ENCODE data around the gene SSR1.
A peak's percentile ranks its signal among the peaks of the same experiment; 100 is the strongest.
"Not testable (repeated sequence)": the region's sequence is repeated elsewhere in the genome, so short reads cannot be mapped to it uniquely, and the experiment has no call there.

The SSR1 gene

DNA sequence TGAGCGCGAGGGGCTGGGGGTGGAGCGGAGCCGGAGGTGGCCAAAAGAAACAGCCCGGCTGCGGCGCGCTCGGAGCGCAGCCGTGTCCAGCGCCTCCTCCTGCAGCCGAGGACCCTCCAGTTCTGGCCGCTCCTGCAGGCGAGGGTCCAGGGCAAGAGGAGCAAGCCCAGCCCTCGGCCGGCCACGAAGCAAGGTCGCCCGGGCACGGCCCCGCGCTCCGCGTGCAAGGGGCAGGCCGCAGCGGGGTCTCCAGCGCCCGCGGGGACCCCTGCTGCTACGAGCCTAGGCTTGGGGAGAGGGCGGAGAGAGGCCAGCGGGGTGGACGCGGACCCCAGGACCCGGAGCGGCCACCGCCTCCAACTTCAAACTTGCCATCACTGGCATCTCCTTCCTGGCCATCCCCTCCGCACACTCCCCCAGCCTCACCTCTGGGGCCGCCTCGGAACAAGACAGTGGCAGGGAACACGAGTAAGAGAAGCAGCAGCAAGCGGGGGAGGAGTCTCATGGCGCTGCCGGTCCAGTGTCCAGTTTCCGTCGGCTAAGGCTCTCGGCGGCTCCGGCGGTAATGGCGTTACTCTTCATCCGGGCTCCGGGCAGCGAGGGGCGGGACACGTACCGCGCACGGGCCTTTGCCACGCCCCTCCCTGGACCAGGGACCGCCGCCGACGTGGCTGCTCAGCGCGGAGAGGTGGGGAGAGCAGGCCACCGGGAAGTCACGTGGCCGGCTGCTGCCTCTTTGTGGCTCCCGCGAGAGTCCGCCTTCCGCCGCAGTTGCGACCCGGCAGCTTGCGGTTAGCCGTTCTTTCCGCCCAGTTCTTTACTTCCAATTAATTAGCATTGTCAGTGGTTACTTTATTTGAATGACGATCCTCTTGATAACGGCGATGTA is at the start of gene SSR1:
TSS of gene SSR1 (minus strand) at position 584 of the 889 bp plus-strand sequence. CDS start at position 505, 79 bp downstream.
- peak; percentile 97 to 98 for ATAC-seq

- not testable (repeated sequence) for ATAC-seq
Observed at GRCh38 chr6:7351916-7352315, 38.9 kb upstream of the SSR1 start.

GRCh38 chr6:7350591-7350990 is 37.6 kb upstream of the SSR1 start:
- not testable (repeated sequence) for ATAC-seq

DNA sequence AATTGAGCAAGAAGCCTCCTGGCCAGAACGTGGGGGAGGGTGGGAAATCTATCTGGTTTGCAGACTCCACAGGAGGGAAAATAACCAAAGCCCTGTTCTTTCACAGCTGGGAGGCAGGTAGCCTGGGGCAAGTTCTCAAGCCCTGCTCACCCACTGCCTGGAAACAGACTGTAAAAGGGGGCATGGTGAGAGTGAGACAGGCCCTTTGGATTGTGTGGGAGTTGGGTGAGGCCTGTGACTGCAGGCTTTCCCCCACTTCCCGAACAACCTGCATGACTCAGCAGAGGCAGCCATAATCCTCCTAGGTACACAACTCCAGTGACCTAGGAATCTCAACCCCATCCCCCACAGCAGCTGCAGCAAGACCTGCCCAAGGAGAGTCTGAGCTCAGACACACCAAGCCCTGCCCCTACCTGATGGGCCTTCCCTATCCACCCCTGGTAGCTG is 34.6 kb upstream of the SSR1 start:
- not testable (repeated sequence) for ATAC-seq

DNA sequence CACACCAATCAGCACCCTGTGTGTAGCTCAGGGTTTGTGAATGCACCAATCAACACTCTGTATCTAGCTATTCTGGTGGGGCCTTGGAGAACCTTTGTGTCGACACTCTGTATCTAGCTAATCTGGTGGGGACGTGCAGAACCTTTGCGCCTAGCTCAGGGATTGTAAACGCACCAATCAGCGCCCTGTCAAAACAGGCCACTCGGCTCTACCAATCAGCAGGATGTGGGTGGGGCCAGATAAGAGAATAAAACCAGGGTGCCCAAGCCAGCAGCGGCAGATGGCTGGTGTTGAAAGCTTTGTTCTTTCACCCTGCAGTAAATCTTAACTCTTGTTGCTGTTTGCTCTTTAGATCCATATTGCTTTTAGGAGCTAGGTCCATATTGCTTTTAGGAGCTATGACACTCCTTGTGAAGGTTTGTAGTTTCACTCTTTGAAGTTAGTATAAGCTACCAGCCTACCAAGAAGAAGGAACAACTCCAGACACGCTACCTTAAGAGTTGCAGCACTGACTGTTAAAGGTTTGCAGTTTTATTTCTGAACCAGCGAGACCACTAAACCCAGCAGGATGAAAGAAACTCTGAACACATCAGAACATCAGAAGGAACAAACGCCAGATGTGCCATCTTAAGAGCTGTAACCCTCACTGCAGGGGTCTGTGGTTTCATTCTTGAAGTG is 31.9 kb upstream of the SSR1 start:
- ATAC-seq = not testable (repeated sequence)

- no peak for ATAC-seq
Observed at GRCh38 chr6:7343546-7344475, 30.8 kb upstream of the SSR1 start.

- peak in 1 of 2 donors; percentile 20 for ATAC-seq
Observed at GRCh38 chr6:7341989-7342742, 29.2 kb upstream of the SSR1 start.

DNA sequence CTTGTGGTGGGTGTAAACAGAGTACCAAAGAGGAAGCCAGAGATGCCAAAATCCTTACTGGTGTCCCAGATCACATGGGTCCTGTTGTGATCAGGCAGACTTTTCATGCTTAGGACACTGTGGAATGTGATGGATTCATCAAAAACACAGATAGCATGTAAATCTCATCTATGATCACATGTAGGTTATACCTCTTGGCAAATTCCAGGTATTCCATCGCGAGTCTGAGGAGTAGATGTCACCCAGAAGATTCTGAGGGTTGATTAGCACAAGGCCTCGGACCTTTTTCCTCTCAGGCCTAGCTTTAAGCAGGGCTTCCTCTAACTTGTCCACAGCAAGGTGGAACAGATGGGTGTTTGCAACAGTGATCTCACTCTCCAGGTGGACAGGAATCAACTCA is 28.3 kb upstream of the SSR1 start:
- no peak for ATAC-seq

DNA sequence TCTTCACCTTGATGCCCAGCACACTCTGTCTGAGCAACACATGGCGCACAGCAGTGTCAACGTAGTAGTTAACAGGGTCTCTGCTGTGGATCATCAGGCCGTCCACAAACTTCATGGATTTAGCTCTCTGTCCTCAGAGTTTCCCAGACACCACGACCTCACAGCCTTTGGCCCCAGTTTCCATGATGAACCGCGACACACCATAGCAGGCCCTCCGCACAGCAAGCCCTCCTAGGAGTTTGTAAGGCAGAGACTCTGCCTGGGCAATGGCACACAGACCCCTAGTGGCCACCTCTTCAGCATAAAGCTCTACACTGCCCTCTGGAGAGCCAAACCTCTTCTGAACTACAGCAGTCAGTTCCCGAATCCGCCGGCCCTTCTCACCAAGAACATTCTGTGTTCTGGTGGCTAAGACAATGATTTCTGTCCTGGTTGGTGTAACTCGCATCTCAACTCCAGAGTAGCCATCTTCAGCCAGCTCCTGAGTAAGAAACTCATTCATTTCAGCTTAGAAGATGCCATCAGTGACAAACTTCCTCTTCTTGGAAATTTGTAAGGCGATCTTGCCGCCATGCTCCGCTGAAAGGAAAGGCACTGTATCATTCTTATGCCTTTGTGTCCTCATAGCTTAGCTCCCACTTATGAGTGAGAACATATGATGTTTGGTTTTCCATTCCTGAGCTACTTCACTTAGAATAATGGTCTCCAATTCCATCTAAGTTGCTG is 26.2 kb upstream of the SSR1 start:
- ATAC-seq = not testable (repeated sequence)

GRCh38 chr6:7338031-7338430 is 25.0 kb upstream of the SSR1 start:
- ATAC-seq = no peak

DNA sequence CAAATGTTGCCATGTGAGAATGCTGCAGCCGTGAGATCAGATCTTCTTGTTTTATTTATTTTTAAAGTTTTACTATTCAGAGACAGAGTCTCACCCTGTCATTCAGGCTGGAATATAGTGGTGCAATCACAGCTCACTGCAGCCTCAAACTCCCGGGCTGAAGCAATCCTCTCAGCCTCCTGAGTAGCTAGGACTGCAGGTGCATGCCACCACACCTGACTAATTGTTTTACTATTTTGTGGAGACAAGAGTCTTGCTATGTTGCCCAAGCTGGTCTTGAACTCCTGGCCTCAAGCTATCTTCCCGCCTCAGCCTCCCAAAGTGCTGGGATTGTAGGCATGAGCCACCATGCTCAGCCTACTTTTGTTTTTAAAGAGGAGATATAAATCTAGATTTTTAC is 22.5 kb upstream of the SSR1 start:
- no peak for ATAC-seq

GRCh38 chr6:7334685-7335084 is 21.7 kb upstream of the SSR1 start:
- ATAC-seq = no peak

DNA sequence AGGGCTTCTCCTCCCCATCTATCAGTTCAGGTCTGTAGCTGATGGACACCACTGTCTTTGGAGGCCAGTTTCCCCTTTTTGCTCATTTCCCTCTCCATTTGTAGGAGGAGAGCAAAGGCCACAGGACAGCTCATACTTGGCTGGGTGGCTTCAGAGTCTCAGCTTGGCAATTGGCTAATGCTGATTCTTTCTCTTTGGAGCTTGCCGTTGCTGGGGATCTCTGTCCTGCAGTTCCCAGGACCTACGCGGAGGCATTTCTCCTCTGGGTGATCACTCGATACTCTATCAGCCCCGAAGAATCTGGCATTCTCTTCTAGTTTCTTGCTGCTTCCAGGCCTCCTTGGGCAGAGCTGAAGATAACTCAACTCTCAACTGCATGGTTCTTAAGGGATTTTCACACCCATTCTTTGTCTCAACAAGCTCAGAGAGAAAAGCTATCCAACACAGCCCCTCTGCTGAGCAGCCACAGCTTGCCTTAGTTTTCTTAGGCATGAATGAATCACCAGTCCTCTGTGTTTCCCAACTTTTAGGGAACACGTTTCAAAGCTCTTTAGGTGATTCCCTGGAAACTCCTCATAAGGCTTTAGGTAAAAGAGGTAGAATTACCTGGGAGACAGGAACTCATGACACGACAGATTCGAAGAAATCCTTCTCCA is 19.2 kb upstream of the SSR1 start:
- ATAC-seq = no peak

DNA sequence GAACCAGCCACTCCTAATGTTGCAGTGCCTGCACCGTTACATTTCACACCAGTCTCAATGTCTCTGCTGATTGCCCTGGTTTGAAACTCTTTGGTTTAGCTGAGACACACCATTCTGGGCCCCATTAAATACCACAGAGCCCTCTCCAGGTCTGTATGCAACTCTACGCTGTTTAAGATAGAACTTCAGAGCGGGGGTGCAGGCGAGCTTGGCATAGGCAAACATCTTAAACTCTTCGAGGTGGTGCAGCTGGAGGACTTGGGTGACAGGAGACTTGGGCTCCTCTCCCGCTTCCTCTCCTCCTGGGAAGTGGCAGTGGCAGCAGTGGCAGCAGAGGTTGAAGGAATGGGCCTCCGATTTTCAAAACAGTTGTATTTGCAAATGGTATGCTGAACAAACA is 18.5 kb upstream of the SSR1 start:
- no peak for ATAC-seq

DNA sequence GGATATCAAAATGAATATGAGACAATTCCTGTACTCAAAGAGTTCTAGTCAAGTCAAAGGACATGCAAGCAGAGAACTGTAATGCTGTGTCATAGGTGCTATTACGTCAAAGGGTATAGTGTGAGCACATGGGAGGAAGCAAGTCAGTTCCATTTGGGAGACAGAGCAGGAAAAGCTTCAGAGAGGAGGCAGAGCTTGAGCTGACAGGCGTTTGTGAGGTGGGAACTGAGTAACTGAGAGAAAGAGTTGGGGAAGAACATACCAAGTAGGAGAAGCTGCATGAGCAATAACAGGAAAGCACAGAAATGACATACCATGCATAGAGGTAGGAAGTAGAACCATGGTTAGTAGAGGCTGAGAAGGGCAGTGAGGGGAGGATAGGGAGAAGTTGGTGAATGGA is 15.2 kb upstream of the SSR1 start:
- ATAC-seq = no peak

DNA sequence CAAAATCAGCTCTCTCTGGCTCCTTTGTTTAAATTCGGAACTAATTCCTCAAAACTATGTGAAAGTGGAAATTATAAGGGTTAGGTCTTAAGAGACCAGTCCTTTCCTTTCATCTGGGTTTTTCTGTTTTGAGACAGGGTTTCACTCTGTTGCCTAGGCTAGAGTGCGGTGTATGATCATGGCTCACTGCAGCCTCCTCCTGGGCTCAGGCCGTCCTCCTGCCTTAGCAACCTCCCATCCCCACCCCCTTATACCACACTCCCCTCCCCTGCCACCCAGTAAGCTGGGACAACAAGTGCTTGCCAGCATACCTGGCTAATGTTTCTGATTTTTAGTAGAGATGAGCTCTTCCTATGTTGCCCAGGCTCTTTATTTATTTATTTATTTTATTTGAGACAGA is 12.8 kb upstream of the SSR1 start:
- no peak for ATAC-seq

- ATAC-seq = no peak
Observed at GRCh38 chr6:7324520-7324919, 11.5 kb upstream of the SSR1 start.

DNA sequence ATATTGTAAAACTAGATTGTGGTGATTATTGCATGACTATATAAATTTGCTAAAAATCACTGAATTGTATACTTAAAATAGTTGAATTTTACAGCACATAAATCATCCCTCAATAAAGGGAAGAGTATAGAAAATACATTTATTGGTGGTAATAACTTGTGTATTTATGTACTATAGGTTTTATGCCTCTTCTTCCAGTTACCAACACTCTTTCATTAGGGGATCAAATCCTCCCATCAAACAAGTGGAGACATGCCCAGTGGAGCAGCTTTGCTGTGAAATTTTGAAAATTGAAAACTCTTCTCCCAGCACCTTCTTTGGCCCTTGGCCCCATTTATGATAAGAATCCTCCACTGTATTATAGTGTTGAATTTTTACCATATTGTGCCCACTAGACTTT is 10.1 kb upstream of the SSR1 start:
- no peak for ATAC-seq

GRCh38 chr6:7321866-7322265 is 8.9 kb upstream of the SSR1 start:
- not testable (repeated sequence) for ATAC-seq

DNA sequence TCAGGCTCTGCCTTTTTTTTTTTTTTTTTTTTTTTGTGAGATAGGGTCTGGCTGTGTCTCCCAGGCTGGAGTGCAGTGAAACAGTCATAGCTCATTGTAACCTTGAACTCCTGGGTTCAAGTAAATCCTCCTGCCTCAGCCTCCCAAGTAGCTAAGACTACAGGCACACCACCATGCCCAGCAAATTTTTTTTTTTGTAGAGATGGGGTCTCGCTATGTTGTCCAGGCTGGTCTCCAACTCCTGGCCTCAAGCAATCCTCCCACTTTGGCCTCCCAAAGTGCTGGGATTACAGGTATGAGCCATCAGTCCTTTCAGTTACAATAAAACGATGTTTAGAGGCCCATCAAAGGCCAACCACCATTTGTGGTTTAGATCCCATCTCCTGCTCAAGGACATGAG is 6.4 kb upstream of the SSR1 start:
- ATAC-seq = not testable (repeated sequence)

- ATAC-seq = no peak
Observed at GRCh38 chr6:7317538-7317937, 4.5 kb upstream of the SSR1 start.
